ENCODE results near the gene FBXW7.

Gene FBXW7

GRCh38 chr4:152421576-152421975, 114.3 kb downstream of the FBXW7 start:
- no peak for DNase-seq

GRCh38 chr4:152419809-152420208, 116.1 kb downstream of the FBXW7 start:
- DNase-seq: no peak

GRCh38 chr4:152417673-152418072, 118.2 kb downstream of the FBXW7 start:
- no peak for DNase-seq

GRCh38 chr4:152415980-152416379, 119.9 kb downstream of the FBXW7 start:
- no peak for DNase-seq

GRCh38 chr4:152408514-152409327, 127.2 kb downstream of the FBXW7 start:
- DNase-seq: no peak

GRCh38 chr4:152401424-152401823, 134.5 kb downstream of the FBXW7 start:
- DNase-seq: no peak

GRCh38 chr4:152399246-152399645, 136.6 kb downstream of the FBXW7 start:
- DNase-seq: no peak

GRCh38 chr4:152398060-152398459, 137.8 kb downstream of the FBXW7 start:
- DNase-seq: no peak

GRCh38 chr4:152394791-152395190, 141.1 kb downstream of the FBXW7 start:
- DNase-seq: no peak

GRCh38 chr4:152392079-152392478, 143.8 kb downstream of the FBXW7 start:
- DNase-seq: no peak

GRCh38 chr4:152390216-152390615, 145.7 kb downstream of the FBXW7 start:
- no peak for DNase-seq

- DNase-seq: no peak
Observed at GRCh38 chr4:152389359-152389758, 146.5 kb downstream of the FBXW7 start.

- peak; percentile 9 for DNase-seq
Observed at GRCh38 chr4:152385551-152385950, 150.3 kb downstream of the FBXW7 start.

- DNase-seq: no peak
Observed at GRCh38 chr4:152382057-152382785, 153.7 kb downstream of the FBXW7 start.

- DNase-seq: no peak
Observed at GRCh38 chr4:152380919-152381318, 155.0 kb downstream of the FBXW7 start.

- no peak for DNase-seq
Observed at GRCh38 chr4:152380185-152380584, 155.7 kb downstream of the FBXW7 start.

- no peak for DNase-seq
Observed at GRCh38 chr4:152374606-152375285, 161.1 kb downstream of the FBXW7 start.

GRCh38 chr4:152374153-152374552, 161.7 kb downstream of the FBXW7 start:
- DNase-seq: no peak

- no peak for DNase-seq
Observed at GRCh38 chr4:152372444-152372843, 163.4 kb downstream of the FBXW7 start.

- DNase-seq: no peak
Observed at GRCh38 chr4:152369902-152370295, 166.0 kb downstream of the FBXW7 start.

- no peak for DNase-seq
Observed at GRCh38 chr4:152369203-152369901, 166.5 kb downstream of the FBXW7 start.

- DNase-seq: no peak
Observed at GRCh38 chr4:152368001-152368400, 167.9 kb downstream of the FBXW7 start.

- no peak for DNase-seq
Observed at GRCh38 chr4:152364883-152365282, 171.0 kb downstream of the FBXW7 start.

All from CD4-positive, alpha-beta T cell treated with Interleukin-17A for 4 hours (primary cell).